GM19328 (cell line): ENCODE measurements around the gene DDX17.
"Not testable (repeated sequence)": the region's sequence is repeated elsewhere in the genome, so short reads cannot be mapped to it uniquely, and the experiment has no call there.

Experiments
- ATAC-seq: cut with Tn5 transposase; IDR thresholded peaks from one replicate; pipeline ENCODE4 v1.9.1; 2021; ENCODE audit warnings: mild to moderate bottlenecking, moderate library complexity; ENCODE audit not compliant: unreplicated experiment

DDX17 gene

DNA sequence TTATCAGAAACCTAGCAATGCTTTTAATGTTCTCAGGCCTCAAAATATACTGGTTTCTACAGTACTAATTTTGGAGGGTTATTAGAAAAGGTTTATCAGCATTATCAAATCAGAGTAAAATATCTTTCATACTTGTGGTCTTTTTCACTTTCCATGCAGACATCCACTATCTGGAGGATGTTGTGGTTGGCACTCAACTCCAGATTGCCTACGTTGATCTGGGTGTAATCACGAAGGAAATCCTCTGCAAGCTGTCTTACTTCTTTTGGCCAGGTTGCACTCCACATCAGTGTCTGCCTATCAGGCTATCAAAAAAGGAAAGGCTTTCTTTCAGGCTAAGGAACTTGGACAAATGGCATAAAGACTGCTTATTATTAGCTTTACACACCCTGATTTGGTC lies 11.6 kb downstream of the DDX17 start:
- ATAC-seq: no peak

- no peak for ATAC-seq
Measured at GRCh38 chr22:38491707-38492348, 14.3 kb downstream of the DDX17 start.

DNA sequence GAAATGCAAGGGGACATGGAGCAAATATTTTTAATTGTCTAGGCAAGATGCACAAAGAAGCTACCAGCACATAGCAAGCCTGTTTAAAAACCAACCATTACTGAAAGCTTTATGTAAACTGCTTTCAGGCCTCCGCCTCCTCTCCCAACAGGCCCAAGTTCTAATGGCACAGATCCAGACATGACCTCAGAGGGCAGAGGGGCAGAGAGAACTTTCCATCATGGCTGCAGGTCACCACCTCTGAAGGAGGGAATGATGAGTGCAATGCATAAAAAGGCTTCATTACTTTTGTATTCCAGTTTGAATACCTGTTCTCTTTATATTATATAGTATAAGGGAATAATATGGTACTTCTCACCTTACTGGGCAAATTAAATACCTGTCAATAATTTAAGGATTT lies 15.2 kb downstream of the DDX17 start:
- ATAC-seq: no peak

DNA sequence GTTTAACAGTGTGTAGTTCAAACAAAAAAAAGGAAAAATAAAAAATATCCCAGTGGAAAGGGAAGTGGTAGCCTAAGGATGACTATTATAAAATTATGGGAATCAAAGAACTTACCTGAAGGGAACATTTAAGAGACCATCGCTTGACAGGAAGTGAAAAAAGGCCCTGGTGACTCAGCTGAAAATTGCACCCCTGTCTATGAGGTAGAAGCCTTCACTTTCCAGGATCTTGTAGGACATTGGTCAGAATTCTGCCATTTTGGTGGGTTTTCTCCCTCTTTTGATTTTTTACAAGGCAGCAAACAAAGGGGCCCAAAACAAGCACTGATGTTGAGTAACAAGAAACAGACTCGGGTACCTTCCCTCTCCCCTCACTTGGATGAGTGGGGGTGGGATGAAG lies 15.6 kb downstream of the DDX17 start:
- ATAC-seq: no peak

DNA sequence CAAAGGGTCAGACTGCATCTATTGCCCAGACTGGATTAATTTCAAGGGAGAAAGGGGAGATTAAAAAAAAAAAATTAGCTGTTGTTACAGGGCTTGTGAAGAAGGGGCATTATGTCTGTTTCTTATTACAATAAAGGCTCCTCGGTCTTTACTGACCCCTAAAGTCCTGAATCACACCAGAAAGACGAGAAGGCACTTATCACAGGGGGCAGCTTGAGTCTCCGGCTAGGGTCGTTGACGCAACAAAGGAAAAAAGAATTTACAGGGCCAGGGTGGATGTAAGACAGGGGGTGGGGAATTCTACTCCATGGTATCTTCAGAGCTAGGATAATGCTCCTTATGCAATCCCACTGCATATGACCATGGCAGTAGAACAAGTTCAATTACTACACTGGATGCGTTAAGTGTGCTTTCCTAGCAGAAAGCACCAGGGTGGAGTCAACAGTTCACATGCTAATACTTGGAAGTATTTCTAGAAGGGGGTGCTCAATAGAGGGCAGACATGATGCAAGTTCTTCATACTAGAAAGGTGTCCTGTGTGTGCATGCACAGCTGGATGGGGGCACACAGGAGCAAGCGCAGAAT lies 16.5 kb downstream of the DDX17 start:
- no peak for ATAC-seq

GRCh38 chr22:38489142-38489541 lies 17.0 kb downstream of the DDX17 start:
- no peak for ATAC-seq

DNA sequence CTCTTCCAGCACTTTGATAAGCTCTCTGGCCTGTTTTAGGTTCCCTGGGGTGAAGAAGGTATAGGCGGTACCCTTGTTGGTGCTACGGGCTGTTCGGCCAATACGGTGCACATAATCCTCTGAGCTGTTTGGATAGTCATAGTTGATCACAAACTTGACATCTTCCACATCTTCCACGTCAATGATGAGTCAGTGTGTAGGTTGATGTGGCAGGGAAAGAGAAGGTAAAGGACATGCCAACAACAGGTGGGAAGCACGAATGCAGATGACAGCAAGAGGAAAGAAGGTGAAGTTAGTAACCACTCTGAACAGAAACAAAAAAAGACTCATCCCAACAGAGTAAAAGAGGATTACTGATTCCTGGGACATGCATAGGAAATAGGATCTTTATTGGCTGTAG lies 18.2 kb downstream of the DDX17 start:
- ATAC-seq: no peak

- no peak for ATAC-seq
Measured at GRCh38 chr22:38485783-38486182, 20.3 kb downstream of the DDX17 start.

DNA sequence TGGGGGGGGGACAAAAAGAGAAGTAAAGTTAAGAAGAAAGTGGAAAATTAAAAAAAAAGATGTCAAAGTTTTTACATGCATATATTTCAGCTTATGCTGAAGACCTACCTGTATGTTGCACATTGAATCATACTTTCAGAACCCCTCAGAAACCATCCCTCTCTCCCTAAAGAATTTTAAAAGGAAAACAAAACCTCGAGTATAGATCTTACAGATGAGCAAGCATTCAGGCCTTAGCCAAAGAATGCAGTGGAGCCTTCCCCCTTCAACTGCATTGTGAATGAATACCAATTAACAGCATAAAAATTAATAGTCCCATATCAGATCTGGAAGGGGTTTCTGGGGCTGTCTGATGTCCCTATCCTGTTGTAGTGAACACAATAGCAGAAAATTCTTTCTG lies 21.9 kb downstream of the DDX17 start:
- no peak for ATAC-seq

GRCh38 chr22:38482662-38483308 lies 23.3 kb downstream of the DDX17 start:
- no peak for ATAC-seq

- ATAC-seq: no peak
Measured at GRCh38 chr22:38481871-38482332, 24.2 kb downstream of the DDX17 start.

- ATAC-seq: no peak
Measured at GRCh38 chr22:38481162-38481870, 24.8 kb downstream of the DDX17 start.

- no peak for ATAC-seq
Measured at GRCh38 chr22:38479096-38479837, 26.8 kb downstream of the DDX17 start.

GRCh38 chr22:38477585-38477984 lies 28.5 kb downstream of the DDX17 start:
- ATAC-seq: no peak

DNA sequence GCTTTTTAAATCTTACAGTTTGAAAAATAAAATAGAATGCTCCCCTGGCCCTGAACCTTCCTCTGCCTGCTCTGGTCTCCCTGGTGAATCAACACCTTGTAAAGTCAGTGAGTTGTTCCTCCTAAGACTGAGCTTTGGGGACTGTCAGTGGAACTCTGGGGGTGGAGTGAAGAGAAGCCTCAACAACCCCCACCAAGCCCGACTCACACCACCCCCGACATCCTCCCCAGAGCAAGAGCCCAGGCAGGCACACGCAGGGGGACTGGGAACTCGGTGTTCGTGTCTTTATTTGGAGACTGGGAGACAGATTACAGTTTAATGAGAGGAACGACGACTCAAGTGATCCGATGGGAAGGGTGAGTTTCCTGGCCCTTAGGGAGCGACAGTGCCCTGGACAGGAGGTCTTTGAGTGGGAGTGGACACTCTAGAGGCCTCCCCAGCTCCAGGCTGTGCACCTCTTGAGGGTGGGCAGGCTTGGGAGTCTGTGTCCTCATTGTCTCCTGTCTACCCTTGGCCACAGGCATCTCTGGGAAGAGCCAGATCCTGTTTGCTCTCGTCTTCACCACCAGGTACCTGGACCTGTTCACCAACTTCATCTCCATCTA lies 32.0 kb downstream of the DDX17 start:
- no peak for ATAC-seq

DNA sequence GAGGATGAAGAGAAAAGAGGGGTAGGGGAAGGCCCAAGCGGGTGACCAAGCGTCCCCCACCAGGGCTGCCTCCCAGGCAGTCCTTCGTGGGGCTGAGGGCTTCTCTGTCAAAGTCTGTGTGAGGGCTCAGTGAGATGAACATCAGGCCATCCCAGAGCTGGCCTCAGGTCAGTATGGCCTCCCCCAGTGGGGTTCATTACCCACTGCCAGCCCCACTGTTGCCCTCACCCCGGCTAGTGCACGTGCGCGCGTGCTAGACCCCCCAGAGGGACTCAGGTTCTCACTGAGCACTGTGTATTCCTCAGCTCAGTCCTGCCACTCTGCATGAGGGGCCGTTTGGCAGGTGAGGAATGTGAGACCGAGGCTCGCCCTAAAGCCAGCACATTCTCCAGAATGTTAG lies 34.9 kb downstream of the DDX17 start:
- ATAC-seq: no peak

DNA sequence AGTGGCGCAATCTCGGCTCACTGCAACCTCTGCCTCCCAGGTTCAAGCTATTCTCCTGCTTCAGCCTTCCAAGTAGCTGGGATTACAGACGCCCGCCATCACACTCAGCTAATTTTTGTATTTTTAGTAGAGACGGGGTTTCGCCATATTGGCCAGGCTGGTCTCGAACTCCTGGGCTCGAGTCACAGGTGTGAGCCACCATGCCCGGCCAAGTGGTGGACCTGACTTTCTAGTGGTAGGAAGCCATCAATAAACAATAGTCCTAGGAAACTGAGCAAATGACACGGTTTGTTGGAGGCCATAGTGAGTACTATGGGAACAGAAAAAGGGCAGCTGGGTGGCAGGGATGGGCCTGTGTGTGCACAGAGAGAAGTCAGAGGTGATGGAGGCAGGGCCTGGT lies 35.9 kb downstream of the DDX17 start:
- not testable (repeated sequence) for ATAC-seq

GRCh38 chr22:38469306-38469781 lies 36.8 kb downstream of the DDX17 start:
- ATAC-seq: no peak

DNA sequence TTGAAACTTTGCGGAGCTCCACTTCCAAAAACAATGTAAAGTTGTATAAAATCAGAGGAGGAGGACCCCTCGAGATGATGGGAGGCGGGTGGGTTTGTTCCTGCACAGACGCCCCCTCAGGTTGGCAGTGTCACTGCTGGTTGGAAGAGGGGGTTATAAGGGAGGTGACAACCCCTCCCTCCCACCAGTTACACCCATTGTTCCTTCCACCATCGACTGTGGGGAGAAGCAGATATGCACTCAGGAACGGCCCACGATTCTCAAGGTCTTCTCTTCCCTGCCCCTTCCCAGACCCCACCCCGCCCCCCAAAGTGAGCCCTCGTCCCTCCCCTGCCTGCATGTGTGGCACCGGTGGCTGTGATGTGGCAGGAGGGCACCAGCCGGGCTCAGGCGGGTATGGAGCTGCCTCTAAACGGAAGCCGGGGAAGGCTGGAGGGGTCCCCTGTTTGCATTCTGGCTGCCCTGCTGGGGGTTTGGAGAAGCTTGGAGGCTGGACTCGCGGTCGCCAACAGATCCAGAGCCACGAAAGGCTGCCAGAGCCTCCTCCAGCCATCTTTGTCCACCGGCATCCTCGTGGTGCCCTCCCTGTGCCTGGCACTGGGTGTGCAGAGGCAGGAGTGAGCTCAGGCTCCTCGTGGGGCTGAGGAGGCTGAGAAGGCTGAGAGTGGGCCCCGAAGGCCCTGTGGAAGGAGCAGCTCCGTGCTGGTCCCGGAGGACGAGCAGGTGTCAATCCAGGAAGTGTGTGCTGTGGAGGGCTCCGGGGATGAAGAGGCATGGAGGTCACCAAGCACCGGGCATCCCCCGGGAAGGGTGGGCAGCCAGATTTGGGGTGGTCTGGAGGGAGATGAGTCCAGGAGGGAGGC lies 37.4 kb downstream of the DDX17 start:
- ATAC-seq: no peak
